ENCODE results near the gene KIF1A. TPM values are rescaled to one million over a fixed set of nuclear protein-coding genes. Genes with fewer than 3 reads are reported as not detected.
"Not testable (repeated sequence)": the region's sequence is repeated elsewhere in the genome, so short reads cannot be mapped to it uniquely, and the experiment has no call there.

KIF1A gene
- total RNA-seq, 4 donors from 2014 or later = 2.9 to 15.9 (median 3.2) TPM

DNA sequence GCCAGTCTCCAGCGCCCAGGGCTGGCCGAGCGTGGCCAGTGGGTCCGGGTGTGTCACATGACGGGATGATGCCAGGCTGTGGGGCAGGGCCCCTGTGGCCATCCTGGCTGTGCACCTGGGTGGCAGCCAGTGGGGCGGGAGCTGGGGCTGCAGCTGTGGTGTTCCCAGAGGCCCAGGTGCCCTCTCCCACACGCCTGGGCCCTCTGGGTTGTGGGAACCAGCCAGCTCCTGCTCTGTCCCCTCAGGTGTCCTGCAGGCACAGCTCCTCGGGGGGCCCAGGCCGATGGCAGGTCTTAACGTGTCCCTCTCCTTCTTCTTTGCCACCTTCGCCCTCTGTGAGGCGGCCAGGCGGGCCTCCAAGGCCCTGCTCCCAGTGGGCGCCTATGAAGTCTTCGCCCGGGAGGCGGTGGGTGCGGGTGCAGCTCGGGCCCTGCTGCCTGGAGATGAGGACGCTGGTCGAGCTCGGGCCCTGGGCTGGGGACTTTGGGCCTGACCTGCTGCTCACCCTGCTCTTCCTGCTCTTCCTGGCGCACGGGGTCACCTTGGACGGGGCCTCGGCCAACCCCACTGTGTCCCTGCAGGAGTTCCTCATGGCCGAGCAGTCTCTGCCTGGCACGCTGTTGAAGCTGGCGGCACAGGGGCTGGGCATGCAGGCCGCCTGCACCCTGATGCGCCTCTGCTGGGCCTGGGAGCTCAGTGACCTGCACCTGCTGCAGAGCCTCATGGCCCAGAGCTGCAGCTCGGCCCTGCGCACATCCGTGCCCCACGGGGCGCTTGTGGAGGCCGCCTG lies 128.2 kb downstream of the KIF1A start, which contains the start of gene AQP12A:
AQP12A (plus strand) TSS at position 236 of the 790 bp plus-strand sequence; CDS start at position 284, 48 bp downstream.
- not testable (repeated sequence) for H3K9me3 ChIP-seq, H3K36me3 ChIP-seq, H3K4me3 ChIP-seq, H3K27me3 ChIP-seq, H3K27ac ChIP-seq, H3K4me1 ChIP-seq
- DNase-seq (ENCODE audit: low spot score in 2 of 2) = peak in 1 of 2 donors; percentile 76
- 91% methylated on average over 19 of the region's 37 CpGs for WGBS

- not testable (repeated sequence) for H3K27me3 ChIP-seq, H3K4me1 ChIP-seq, H3K36me3 ChIP-seq, H3K4me3 ChIP-seq, H3K9me3 ChIP-seq, H3K27ac ChIP-seq
- DNase-seq (ENCODE audit: low spot score in 2 of 2) = peak in 1 of 2 donors; percentile 20
- no CpG with 5 or more reads among the region's 2 CpGs for WGBS
Observed at GRCh38 chr2:240691075-240691427, 129.0 kb downstream of the KIF1A start.

DNA sequence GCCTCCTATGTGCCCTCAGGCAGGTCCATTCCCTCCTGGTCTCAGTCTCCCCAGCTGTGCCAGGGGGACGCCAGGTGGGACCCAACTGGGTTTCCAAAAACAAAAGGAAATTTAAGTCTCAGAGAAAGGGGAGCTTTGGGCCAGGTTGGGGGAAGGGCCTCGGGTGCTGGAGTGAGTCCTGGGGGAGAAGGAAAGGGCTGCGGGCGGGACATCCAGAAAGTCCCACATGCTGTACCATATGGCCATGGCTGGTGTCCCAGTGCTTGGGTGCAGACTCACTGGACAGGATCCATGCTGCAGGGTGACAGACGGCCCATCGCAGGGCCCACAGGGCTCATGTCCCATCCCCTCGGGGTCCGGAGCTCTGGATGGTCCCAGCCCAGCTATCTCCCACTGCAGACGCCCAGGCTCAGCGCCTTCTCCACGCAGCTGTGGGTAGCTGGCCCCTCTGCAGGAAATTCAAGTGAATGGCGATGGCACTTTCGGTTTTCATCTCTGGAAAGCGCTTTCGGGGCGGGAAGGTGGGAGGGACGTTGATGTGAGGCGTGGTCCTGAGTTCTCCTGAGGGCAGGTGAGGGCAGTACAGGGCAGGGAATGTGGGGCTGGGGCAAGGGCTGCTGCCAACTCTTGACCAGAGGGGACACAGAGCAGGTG lies 129.5 kb downstream of the KIF1A start:
- not testable (repeated sequence) for H3K27ac ChIP-seq; H3K9me3 ChIP-seq; DNase-seq (ENCODE audit: low spot score in 2 of 2); H3K4me1 ChIP-seq; H3K27me3 ChIP-seq; H3K36me3 ChIP-seq; H3K4me3 ChIP-seq
- WGBS = 74% methylated on average over 6 of the region's 18 CpGs

GRCh38 chr2:240689975-240690374 lies 130.0 kb downstream of the KIF1A start:
- Histone ChIP-seq H3K27ac (no peak overlapping the region), H3K27me3 (peaks cover 9% of the 10 kb centered on the region), H3K9me3 (no peaks in the 10 kb centered on the region), H3K4me3 (no peak overlapping the region), H3K36me3 (no peaks in the 10 kb centered on the region), H3K4me1 (no peaks in the 10 kb centered on the region)
- WGBS = 73% methylated on average over 5 of the region's 11 CpGs
- TF ChIP-seq POLR2A (IDR thresholded peaks at IDR 0.05) = no peak
- no peak for DNase-seq (ENCODE audit: low spot score in 2 of 2)

DNA sequence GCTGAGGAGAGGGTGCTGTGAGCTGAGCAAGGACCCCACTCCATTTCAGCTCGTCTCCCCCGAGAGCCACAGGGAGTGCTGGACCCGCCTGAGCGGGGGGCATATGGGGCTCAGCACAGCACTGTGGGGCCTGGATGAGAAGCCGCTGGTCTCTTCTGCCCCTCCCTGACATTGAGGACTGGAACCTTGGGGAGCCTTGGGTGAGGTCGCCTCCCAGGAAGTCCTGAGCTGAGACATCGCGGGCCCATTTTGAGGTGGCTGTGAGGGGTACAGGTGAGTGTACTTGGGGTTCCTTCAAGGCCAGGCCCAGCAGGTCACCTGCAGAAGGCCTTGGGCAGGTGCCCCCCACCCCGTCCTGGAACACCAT lies 131.5 kb downstream of the KIF1A start:
- TF ChIP-seq CTCF (IDR thresholded peaks at IDR 0.05) (no peak), POLR2AphosphoS5 (IDR thresholded peaks at IDR 0.05) (no peak), EP300 (IDR thresholded peaks at IDR 0.05) (no peak), POLR2A (IDR thresholded peaks at IDR 0.05) (no peak)
- Histone ChIP-seq H3K27me3 (peaks cover 16% of the 10 kb centered on the region), H3K4me1 (no peaks in the 10 kb centered on the region), H3K4me3 (no peak overlapping the region), H3K36me3 (no peaks in the 10 kb centered on the region), H3K27ac (no peak overlapping the region), H3K9me3 (no peaks in the 10 kb centered on the region)
- 80% methylated on average over 2 of the region's 9 CpGs for WGBS
- DNase-seq (ENCODE audit: low spot score in 2 of 2) = no peak

- Histone ChIP-seq H3K4me3 (no peak overlapping the region), H3K27ac (no peak overlapping the region), H3K36me3 (no peaks in the 10 kb centered on the region), H3K4me1 (no peaks in the 10 kb centered on the region), H3K27me3 (peaks cover 16% of the 10 kb centered on the region), H3K9me3 (no peaks in the 10 kb centered on the region)
- TF ChIP-seq POLR2A (IDR thresholded peaks at IDR 0.05) = no peak
- DNase-seq (ENCODE audit: low spot score in 2 of 2) = no peak
- 90% methylated on average over 7 of the region's 14 CpGs for WGBS
Observed at GRCh38 chr2:240687741-240688552, 132.1 kb downstream of the KIF1A start.

- TF ChIP-seq EP300 (IDR thresholded peaks at IDR 0.05) (no peak), POLR2AphosphoS5 (IDR thresholded peaks at IDR 0.05) (no peak), CTCF (IDR thresholded peaks at IDR 0.05) (no peak), POLR2A (IDR thresholded peaks at IDR 0.05) (no peak)
- no peaks in the 10 kb centered on the region for H3K9me3 ChIP-seq
- H3K4me1 ChIP-seq = no peaks in the 10 kb centered on the region
- peaks cover 16% of the 10 kb centered on the region for H3K27me3 ChIP-seq
- DNase-seq (ENCODE audit: low spot score in 2 of 2) = no peak
- WGBS = 78% methylated on average over 15 of the region's 20 CpGs
- H3K4me3 ChIP-seq = no peak overlapping the region
- no peaks in the 10 kb centered on the region for H3K36me3 ChIP-seq
- no peak overlapping the region for H3K27ac ChIP-seq
Observed at GRCh38 chr2:240687045-240687740, 132.8 kb downstream of the KIF1A start.

Data from suprapubic skin (tissue), 4 donors.